Activated T-cell treated with anti-CD3 and anti-CD28 coated beads for 48 hours (primary cell): Measurements from ENCODE around the gene POLA1.

Experiments used
- DNase-seq: peaks from one replicate; pipeline ENCODE4 v3.0.0-alpha.2; 2020; ENCODE audit warnings: low read depth

Gene POLA1

GRCh38 chrX:24982306-24982965 is 288.7 kb downstream of the POLA1 start:
- no peak for DNase-seq

GRCh38 chrX:24983931-24984330 is 290.2 kb downstream of the POLA1 start:
- DNase-seq = no peak

DNA sequence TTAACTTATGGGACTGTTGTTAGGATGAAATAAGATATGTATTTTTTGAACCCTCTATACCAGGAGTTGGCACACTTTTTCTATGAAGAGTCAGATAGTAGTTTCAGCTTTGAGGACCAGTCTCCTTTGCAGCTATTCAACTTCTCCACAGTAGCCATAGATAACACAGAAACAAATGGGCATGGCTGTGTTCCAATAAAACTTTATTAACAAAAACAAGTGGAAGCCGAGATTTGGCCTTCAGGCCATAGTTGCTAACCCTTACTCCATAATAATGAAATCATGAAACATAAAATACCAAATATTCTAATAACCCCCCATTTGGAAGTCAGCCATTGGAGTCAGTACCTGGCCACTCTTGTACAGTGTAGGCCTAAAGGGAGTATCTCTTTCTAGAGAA is 291.4 kb downstream of the POLA1 start:
- no peak for DNase-seq

- no peak for DNase-seq
Observed at GRCh38 chrX:24987731-24988130, 294.0 kb downstream of the POLA1 start.

DNA sequence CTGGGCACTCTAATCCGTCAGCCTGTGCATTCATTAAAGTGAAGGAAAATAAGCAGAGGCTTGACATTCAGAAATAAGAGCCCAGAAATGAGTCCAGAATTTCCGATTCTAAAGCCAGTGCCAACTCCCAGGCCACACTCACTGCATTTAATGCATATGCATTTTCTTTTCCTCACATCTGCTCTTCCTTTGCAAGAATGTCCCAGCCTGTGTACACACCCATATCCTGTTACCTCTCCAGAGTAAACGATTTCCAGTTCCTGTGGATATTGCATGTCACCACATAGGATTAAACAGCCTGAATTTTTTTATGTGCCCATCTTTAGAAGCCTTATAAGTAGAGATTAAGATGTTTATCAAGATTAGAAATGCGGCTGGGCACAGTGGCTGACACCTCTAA is 294.6 kb downstream of the POLA1 start:
- no peak for DNase-seq

GRCh38 chrX:24990535-24990934 is 296.8 kb downstream of the POLA1 start:
- no peak for DNase-seq

GRCh38 chrX:24993879-24994278 is 300.2 kb downstream of the POLA1 start:
- no peak for DNase-seq

DNA sequence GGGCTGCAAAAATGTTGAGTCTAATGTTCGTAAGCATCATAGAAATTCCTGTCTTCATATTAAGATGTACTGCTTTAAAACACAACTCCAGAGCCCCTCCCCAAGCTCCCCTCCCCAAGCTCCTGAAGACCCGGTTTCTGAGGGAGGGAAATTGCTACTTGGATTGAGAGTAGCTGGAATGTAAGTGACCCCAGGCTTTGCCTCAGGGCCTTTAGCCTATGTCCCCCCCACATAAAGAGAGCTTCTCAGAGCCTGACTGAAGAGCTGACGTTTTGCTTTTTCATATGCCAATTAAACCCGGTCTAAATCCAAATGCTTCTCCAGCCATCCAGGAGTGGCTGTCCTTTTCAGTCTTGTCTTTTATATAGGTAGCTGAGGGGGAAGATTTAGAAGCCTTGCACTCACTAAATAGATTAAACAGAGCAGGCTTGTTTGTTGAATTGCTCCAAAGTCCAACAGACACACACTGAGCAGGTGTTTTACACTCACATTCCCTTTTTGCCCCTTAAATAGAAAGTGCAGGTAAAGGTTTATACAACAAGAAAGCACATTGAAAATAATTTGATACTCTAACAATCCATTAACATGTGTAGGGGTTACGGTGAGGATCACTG is 302.5 kb downstream of the POLA1 start:
- no peak for DNase-seq

- no peak for DNase-seq
Observed at GRCh38 chrX:24999511-24999910, 305.8 kb downstream of the POLA1 start.

- no peak for DNase-seq
Observed at GRCh38 chrX:25001808-25002660, 308.3 kb downstream of the POLA1 start.

DNA sequence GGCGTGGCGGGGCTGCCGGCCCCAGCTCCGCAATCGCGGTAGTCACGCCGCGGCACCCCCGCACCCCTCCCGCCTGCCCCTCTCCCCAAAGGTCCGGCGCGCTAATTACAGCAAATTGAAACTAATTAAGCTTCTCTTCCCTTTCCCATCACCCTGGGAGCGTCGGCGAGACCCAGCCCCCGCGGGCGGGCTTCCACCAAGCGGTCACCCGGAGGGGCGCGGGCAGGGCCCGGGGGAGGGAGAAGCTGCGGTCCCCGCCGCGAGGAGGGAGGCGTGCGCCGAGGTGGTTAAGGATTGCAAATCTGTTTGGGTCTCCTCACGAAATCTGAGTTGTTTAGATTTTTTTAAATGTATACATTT is 308.9 kb downstream of the POLA1 start:
- no peak for DNase-seq

DNA sequence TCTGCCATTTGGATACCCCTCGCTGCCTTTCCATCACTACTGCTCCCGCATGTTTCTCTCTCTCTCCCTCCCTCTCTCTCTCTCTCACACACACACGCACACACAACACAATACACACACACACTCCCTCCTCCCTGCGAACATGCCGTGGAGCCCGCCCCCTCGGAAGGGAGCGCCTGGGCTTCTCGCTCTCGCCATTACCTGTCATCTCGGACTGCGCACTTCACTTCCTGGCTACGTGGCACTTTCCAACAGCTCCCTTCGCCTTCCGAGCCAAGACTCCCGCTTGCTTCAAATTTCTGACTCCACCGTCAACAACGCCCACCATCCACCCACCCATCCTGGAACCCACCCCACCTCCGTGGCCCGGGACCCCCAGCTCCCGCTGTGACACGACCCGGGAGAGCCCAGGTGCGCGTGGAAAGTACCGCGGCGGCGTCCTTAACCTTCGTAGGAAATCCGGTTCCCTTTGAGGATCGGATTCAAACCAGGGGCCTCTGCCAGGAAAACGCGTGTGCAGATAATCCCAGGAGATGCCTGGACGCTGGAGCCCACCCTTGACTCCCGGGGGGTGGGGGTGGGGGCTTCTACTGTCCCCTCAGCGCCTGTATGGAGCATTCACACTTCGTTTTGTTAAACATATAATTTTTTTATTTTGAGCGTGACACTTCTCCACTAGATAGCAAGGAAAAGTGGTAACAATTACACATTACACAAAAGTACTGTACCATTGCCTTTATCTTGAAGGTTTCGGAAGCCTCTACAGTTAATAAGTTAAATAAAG is 309.5 kb downstream of the POLA1 start:
- no peak for DNase-seq

GRCh38 chrX:25004040-25004439 is 310.3 kb downstream of the POLA1 start:
- no peak for DNase-seq

- no peak for DNase-seq
Observed at GRCh38 chrX:25004485-25005032, 310.8 kb downstream of the POLA1 start.

DNA sequence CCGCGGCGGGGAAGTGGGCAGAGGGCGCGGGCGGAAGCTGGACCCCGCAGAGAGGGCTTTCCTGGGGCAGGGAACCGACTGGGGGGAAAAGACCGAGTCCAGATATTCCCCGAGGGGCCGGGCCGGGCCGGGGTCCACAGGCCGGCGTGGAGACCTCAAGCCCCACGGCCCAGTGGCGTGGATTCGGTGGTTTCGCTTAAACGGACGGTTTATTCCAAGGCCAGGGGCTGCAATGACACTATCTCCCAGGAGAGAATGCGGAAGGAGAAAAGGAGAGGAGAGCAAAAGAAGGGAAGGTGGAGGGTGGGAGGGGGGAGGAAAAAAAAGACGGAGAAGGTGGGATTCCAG is 311.3 kb downstream of the POLA1 start:
- DNase-seq = no peak

DNA sequence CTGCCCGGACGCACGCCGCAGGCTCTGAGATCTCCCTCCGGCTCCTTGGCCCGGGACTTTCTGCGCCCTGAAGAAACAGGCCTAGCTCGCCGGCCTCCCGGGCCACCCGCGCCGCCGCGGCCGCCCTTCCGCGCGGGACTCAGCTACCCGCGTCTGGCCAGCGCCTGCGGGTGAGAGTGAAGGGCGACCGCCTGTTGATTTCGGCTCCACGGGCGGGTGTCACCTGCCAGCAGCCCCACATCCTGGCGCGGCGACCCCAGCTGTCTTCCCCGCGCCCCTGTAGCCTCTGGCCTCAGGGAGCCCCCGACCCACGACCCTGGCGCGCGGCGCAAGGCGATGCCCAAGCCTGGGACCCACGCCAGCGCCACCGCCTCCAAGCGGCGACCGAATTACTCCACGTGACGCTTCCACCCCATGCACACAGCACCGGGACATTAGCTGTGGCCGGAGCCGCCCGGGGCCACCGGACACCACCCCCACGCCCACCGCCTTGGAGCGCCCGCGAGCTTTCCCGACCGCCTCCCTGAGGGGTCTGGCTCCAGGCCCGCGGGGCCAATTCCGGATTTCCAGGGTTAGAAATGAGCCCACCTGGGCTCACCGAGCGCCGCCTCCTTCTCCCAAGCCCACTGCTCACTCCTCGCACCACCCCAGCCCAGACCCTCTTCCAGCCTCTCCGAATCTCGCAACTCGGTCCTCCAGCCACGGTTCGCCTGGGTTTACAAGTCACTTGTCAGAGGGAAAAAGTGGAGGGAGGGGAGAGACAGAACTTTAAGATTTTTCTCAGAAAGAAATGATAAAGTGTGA is 311.9 kb downstream of the POLA1 start:
- no peak for DNase-seq

DNA sequence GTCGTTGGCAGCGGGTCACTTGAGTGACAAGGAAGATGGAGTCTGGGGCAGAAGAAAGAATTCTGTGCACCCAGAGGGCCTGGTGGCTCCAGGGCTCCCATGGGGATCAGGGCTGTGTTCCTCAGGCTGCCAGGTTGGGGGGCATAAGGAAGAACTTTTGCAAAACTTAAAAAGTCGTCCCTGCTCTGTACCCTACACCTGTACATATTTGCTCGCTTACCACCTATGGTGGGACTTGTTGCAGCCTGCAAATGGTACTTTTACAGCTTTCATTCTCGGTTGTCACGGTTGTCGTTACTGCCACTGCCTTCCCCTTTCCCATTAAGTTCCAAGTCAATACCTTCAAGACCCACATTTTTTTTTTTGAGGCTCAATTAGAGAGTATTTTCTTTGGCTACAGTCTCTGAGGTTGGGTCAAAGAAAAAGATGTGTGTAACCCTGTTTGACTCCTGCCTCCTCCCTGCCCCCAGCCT is 312.9 kb downstream of the POLA1 start:
- DNase-seq = no peak

- DNase-seq = no peak
Observed at GRCh38 chrX:25007059-25008053, 313.6 kb downstream of the POLA1 start.

DNA sequence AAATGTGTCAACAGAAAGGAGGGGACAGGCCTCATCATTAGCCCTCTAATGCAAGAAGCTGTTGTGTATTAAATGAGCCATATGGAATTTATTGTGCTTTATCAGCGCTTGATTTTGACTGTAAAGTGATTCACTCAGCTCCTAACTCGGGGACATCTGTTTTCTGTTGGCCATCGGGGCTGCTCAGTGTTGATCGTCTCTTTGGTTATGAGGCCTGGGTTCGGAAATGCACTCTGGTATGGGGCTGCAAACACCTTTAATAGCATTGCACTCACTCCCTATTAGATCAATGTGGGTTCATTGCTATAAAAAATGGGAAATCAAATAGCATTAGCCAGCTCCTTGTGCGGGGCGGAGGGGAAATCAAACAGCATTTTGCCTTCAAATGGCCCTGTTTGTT is 315.7 kb downstream of the POLA1 start:
- DNase-seq = no peak
